IMR-90 (cell line): ENCODE data around the gene NDUFA13.

ENCODE experiments used
- CEBPB ChIP-seq: IDR thresholded peaks from 2 replicates; pipeline ENCODE4 v1.6.1; 2012; ENCODE audit warnings: low read depth, low read length, improper control_type of control experiment
- CTCF ChIP-seq: conservative IDR thresholded peaks from 2 replicates; pipeline ENCODE4 v1.5.1; 2012; ENCODE audit warnings: mild to moderate bottlenecking, low read depth, low read length, improper control_type of control experiment
- MXI1 ChIP-seq: IDR thresholded peaks from 2 replicates; pipeline ENCODE4 v1.6.1; 2012; ENCODE audit warnings: low read depth, mild to moderate bottlenecking, low read length, moderate library complexity, borderline replicate concordance
- NFE2L2 ChIP-seq: fragments of 150-350 bp; IDR thresholded peaks from 2 replicates; pipeline ENCODE4 v1.6.1; 2016; ENCODE audit warnings: low read depth, mild to moderate bottlenecking, low read length
- RCOR1 ChIP-seq: IDR thresholded peaks from 2 replicates; pipeline ENCODE4 v1.6.1; 2012; ENCODE audit warnings: mild to moderate bottlenecking, low read length, improper control_type of control experiment; ENCODE audit not compliant: insufficient replicate concordance
- RFX5 ChIP-seq: IDR thresholded peaks from 2 replicates; pipeline ENCODE4 v1.8.0; 2012; ENCODE audit warnings: low read depth, mild to moderate bottlenecking, low read length, moderate library complexity

GRCh38 chr19:19530889-19531288 is 14.9 kb downstream of the NDUFA13 start:
- no peak for TF ChIP-seq CTCF
- TF ChIP-seq MXI1 = no peak
- TF ChIP-seq RFX5 = no peak
- no peak for TF ChIP-seq NFE2L2
- TF ChIP-seq CEBPB = no peak
- no peak for TF ChIP-seq RCOR1
